ENCODE results near the gene BMP7.

Gene BMP7

DNA sequence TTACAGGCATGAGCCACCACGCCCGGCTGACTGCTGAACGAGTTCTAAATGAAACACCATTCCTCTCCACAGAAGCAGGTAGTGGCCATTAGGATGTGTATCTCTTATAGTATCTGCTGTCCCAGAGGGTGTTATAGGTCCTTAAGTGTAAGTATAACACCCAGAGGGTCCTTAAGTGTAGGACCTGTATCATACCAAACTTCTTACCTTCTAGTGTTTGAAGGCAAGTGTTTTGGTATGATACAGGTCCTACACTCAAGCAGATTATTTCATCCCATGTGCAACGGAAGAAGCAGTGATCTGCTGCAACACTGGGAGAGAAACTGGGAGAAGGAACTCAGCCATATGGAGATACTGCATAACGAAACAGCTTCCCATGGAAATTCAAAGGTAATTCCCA, 17.4 kb downstream of the BMP7 start:
- WGBS (ENCODE audit: insufficient coverage, insufficient read length): no CpG with 5 or more reads among the region's 5 CpGs
- Histone ChIP-seq H3K4me3 (ENCODE audit: low read length) (no peak overlapping the region), H3K4me1 (ENCODE audit: control insufficient read depth, insufficient read depth, low read length) (peaks cover 4% of the 10 kb centered on the region), H3K27ac (ENCODE audit: low read length) (no peak overlapping the region), H3K9me3 (ENCODE audit: control insufficient read depth, insufficient read depth, low read length) (no peaks in the 10 kb centered on the region), H3K27me3 (ENCODE audit: control insufficient read depth, insufficient read depth, low read length) (no peaks in the 10 kb centered on the region), H3K36me3 (ENCODE audit: control insufficient read depth, insufficient read depth, low read length) (no peaks in the 10 kb centered on the region)
- no peak for DNase-seq (ENCODE audit: low read depth, low spot score)

DNA sequence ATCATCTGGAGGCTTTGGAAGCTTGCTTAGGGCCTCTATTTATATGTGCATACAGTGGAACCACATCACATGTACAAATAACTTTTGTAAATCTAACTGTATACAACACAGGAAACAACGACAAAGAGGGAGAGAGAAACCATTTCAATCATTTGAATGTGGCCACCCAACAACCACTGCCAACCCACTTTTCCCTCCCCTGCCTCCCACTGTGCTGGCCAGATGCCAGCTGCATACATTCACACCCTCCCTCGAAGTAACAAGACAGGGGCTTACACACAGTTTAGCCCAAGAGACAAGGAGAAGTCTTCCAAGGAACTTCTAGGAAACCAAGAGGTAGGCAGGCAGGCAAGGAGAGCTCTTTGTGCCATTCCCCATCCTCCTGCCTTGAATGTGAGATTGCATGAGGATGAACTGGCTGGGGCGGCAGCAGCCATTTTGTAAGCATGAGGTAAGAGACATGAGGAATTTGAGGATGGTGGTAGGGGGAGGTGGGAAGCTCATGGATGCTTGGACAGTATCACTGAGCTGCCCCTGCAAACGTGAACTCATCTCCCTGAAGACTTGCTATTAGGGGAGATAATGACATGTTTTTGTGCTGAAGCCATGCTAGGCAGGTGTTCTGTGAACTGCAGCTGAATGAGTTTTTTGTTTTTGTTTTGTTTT, 18.2 kb downstream of the BMP7 start:
- no peaks in the 10 kb centered on the region for H3K36me3 ChIP-seq (ENCODE audit: control insufficient read depth, insufficient read depth, low read length)
- H3K27me3 ChIP-seq (ENCODE audit: control insufficient read depth, insufficient read depth, low read length): no peaks in the 10 kb centered on the region
- H3K4me3 ChIP-seq (ENCODE audit: low read length): no peak overlapping the region
- H3K27ac ChIP-seq (ENCODE audit: low read length): no peak overlapping the region
- DNase-seq (ENCODE audit: low read depth, low spot score): no peak
- no peaks in the 10 kb centered on the region for H3K9me3 ChIP-seq (ENCODE audit: control insufficient read depth, insufficient read depth, low read length)
- no CpG with 5 or more reads among the region's 4 CpGs for WGBS (ENCODE audit: insufficient coverage, insufficient read length)
- peaks cover 4% of the 10 kb centered on the region for H3K4me1 ChIP-seq (ENCODE audit: control insufficient read depth, insufficient read depth, low read length)

DNA sequence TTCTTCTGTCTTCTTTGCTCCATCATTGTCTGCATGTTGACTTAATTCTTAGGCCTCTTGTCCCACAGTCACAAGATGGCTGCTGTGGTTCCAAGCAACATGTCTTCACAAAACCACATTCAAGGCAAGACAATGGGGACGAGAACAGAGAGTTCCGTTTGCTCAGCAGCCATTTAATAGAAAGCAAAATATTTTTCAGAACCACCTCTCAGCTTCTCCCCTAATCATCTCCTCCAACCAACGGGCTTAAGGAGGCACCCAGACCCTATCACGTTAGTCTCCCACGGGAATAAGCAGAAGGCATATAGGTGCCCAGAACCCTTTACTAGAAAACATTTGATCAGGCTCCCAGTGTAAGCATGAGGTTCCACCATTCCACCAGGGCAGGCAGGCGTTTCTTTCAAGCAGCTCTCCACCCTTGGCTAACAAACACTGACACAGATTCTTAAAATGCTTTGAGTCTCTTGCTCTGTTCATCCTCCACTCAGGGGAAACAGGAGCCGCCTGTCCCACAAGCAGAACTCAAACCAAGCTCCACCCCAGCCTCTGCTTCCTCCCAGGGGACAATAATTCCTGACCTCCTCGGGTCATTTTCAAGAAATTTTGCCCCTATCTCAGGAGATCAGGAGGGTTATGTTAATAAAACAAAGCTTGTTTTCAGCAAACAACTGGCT, 19.0 kb downstream of the BMP7 start:
- no peaks in the 10 kb centered on the region for H3K27me3 ChIP-seq (ENCODE audit: control insufficient read depth, insufficient read depth, low read length)
- H3K4me1 ChIP-seq (ENCODE audit: control insufficient read depth, insufficient read depth, low read length): peaks cover 2% of the 10 kb centered on the region
- no peak for DNase-seq (ENCODE audit: low read depth, low spot score)
- H3K36me3 ChIP-seq (ENCODE audit: control insufficient read depth, insufficient read depth, low read length): no peaks in the 10 kb centered on the region
- no peaks in the 10 kb centered on the region for H3K9me3 ChIP-seq (ENCODE audit: control insufficient read depth, insufficient read depth, low read length)
- no peak overlapping the region for H3K27ac ChIP-seq (ENCODE audit: low read length)
- WGBS (ENCODE audit: insufficient coverage, insufficient read length): no CpG with 5 or more reads among the region's 8 CpGs
- no peak overlapping the region for H3K4me3 ChIP-seq (ENCODE audit: low read length)

DNA sequence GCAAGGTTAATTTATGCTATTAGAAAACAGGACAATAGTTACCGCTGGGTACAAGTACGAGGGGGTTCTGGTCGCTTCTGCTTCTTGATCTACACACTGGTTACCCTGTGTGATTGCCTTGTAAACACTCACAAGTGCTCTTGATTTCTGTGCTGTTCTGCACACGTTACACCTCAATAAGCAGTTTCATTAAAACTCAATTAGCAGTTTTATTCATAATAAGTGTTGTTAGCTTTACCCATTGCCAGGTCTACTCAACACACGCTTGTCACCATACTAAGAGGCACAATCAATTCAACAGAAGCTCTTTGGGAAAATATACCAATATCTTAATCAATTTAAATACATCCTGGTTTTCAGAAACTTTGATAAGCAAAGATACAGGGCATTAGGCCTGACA, 20.4 kb downstream of the BMP7 start:
- no CpG with 5 or more reads among the region's 5 CpGs for WGBS (ENCODE audit: insufficient coverage, insufficient read length)
- DNase-seq (ENCODE audit: low read depth, low spot score): no peak
- H3K27me3 ChIP-seq (ENCODE audit: control insufficient read depth, insufficient read depth, low read length): no peaks in the 10 kb centered on the region

DNA sequence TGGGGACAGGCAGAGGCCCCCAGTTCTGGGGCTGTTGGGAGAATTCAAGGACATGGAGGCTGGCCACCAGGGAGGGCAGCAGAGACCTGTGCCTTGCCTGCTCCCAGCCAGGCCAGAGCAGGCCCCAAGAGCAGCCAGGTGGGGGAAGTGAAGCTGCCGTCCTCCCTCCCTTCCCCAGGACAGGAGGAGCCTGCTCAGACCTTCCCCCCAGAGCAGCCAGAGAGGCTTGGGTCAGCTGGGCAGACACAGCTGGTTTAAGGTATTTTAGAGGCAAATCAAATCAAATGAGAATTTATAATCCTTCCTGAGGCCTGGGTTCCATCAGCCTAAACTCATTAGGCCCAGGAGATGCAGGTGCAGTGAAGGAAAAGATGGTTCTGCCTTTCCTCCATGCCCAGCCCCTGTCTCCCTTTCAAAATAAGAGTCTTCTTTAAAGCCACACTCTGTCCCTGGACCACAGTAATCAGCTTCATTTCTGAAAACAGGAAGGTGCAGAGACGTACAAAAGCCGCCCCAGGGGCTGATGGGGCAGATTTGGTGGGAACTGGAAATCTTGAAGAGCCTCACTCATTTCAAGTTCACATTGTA, 21.7 kb downstream of the BMP7 start:
- no peak overlapping the region for H3K4me3 ChIP-seq (ENCODE audit: low read length)
- no peaks in the 10 kb centered on the region for H3K36me3 ChIP-seq (ENCODE audit: control insufficient read depth, insufficient read depth, low read length)
- no peaks in the 10 kb centered on the region for H3K4me1 ChIP-seq (ENCODE audit: control insufficient read depth, insufficient read depth, low read length)
- H3K27ac ChIP-seq (ENCODE audit: low read length): no peak overlapping the region
- H3K9me3 ChIP-seq (ENCODE audit: control insufficient read depth, insufficient read depth, low read length): no peaks in the 10 kb centered on the region
- no CpG with 5 or more reads among the region's 3 CpGs for WGBS (ENCODE audit: insufficient coverage, insufficient read length)
- DNase-seq (ENCODE audit: low read depth, low spot score): no peak
- H3K27me3 ChIP-seq (ENCODE audit: control insufficient read depth, insufficient read depth, low read length): no peaks in the 10 kb centered on the region

More for the DNA sequence above, 20.4 kb downstream of the BMP7 start:
- Histone ChIP-seq H3K9me3 (ENCODE audit: control insufficient read depth, insufficient read depth, low read length) (no peaks in the 10 kb centered on the region), H3K36me3 (ENCODE audit: control insufficient read depth, insufficient read depth, low read length) (no peaks in the 10 kb centered on the region), H3K27ac (ENCODE audit: low read length) (no peak overlapping the region), H3K4me1 (ENCODE audit: control insufficient read depth, insufficient read depth, low read length) (peaks cover 2% of the 10 kb centered on the region; the same call in 1 of the 2 replicates), H3K4me3 (ENCODE audit: low read length) (no peak overlapping the region)

DNA sequence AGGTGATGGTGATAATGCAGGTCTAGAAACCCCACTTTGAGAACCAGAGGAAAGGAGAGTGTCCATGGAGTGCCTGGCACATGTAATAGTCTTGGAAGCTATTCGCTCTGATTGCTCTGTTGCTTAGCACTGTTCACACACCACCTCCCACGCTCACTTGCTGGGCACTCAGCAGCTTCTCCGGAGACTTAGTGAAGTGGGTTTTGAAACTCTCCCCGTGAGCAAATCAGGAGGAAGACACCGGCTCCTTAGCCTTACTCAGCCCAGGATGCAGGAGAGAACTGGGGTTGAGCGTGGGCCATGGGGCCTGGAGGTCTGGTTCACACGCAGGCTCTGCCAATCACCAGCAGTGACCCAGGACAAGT, 22.2 kb downstream of the BMP7 start:
- WGBS (ENCODE audit: insufficient coverage, insufficient read length): no CpG with 5 or more reads among the region's 7 CpGs
- Histone ChIP-seq H3K27ac (ENCODE audit: low read length) (no peak overlapping the region), H3K27me3 (ENCODE audit: control insufficient read depth, insufficient read depth, low read length) (no peaks in the 10 kb centered on the region), H3K4me1 (ENCODE audit: control insufficient read depth, insufficient read depth, low read length) (no peaks in the 10 kb centered on the region), H3K9me3 (ENCODE audit: control insufficient read depth, insufficient read depth, low read length) (no peaks in the 10 kb centered on the region), H3K36me3 (ENCODE audit: control insufficient read depth, insufficient read depth, low read length) (no peaks in the 10 kb centered on the region), H3K4me3 (ENCODE audit: low read length) (no peak overlapping the region)
- DNase-seq (ENCODE audit: low read depth, low spot score): no peak

DNA sequence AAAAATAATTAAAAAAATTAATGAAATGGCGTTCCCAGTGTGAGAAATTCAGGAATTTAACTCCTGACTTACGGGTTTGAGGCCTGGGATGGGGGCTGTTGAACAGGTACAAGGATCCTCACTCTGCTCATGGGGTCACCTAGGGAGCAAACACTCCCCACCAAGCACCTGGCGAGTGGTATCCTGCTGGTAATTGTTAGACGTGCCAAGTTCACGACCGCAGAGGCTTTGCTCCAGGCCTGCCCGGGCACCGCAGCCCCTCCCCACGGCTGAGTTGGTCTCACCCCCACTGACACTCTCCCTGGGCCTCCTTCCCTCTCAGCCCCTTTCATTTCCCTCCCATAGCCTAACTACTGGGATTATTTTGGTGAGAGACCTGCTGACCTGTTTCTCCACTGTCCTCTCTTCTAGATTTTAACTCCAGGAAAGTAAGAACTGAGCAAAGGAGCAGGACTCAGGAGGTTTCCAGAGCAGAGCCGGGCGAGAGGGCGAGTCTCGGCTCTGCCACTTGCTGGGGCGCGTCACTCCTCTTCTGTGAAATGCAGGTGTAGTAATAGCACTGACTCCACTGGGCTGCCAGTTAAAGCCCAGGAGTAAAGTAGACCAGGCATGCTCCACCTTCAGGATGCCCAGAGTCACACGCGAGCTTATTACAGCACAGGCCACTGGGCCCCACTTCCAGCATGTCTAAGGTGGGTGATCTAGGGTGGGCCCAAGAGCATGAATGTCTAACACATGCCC, 22.8 kb downstream of the BMP7 start:
- DNase-seq (ENCODE audit: low read depth, low spot score): no peak
- no peaks in the 10 kb centered on the region for H3K9me3 ChIP-seq (ENCODE audit: control insufficient read depth, insufficient read depth, low read length)
- no peak overlapping the region for H3K4me3 ChIP-seq (ENCODE audit: low read length)
- no peaks in the 10 kb centered on the region for H3K4me1 ChIP-seq (ENCODE audit: control insufficient read depth, insufficient read depth, low read length)
- no peaks in the 10 kb centered on the region for H3K27me3 ChIP-seq (ENCODE audit: control insufficient read depth, insufficient read depth, low read length)
- WGBS (ENCODE audit: insufficient coverage, insufficient read length): no CpG with 5 or more reads among the region's 17 CpGs
- no peaks in the 10 kb centered on the region for H3K36me3 ChIP-seq (ENCODE audit: control insufficient read depth, insufficient read depth, low read length)
- H3K27ac ChIP-seq (ENCODE audit: low read length): no peak overlapping the region

DNA sequence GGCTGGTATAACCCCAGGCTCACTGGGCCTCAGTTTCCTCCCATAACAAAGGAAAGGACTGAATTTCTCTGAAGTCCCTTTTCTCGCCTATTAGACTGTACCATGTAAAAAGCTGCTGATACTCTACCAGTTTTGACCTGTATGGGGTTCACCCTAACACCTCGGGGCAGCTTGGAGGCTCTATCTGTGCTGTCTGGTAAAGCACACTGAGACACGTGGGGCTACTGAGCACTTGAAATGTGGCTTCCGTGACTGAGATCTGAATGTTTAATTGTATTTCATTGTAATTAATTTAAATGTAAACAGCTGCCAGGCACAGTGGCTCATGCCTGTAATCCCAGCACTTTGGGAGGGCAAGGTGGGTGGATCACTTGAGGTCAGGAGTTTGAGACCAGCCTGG, 24.0 kb downstream of the BMP7 start:
- no peak for DNase-seq (ENCODE audit: low read depth, low spot score)
- Histone ChIP-seq H3K9me3 (ENCODE audit: control insufficient read depth, insufficient read depth, low read length) (no peaks in the 10 kb centered on the region), H3K4me1 (ENCODE audit: control insufficient read depth, insufficient read depth, low read length) (no peaks in the 10 kb centered on the region), H3K36me3 (ENCODE audit: control insufficient read depth, insufficient read depth, low read length) (no peaks in the 10 kb centered on the region), H3K27me3 (ENCODE audit: control insufficient read depth, insufficient read depth, low read length) (no peaks in the 10 kb centered on the region), H3K27ac (ENCODE audit: low read length) (no peak overlapping the region), H3K4me3 (ENCODE audit: low read length) (no peak overlapping the region)
- WGBS (ENCODE audit: insufficient coverage, insufficient read length): no CpG with 5 or more reads among the region's 4 CpGs

DNA sequence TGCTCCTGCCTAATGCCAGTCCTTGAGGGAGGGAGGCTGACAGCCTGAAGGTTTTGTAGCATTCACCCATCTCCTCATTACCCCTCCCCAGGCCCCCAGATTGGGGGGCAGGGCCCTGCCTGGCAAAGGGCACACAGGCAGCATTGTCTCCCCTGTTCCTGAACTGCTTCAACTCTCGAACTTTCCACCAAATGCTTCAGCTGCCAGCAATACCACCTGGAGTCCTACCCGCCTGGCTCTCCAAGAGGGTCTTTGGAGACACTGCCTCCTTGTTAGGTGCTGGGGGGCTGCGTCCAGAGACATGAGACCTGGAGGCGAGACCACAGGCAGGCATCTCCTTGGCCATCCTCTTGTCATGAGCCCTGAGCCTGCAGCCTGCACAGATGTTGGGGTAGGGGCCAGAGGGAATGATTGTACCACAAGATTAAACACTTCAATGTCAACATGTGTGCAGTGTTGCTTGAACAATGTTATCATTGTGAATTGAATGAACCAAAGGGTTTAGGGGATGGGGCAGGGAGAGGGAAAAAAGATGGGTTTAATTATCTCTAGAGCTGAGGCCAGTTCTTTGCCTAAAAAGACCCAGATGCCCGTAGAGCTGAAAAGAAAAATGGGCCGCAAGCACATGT, 25.0 kb downstream of the BMP7 start:
- DNase-seq (ENCODE audit: low read depth, low spot score): no peak
- no CpG with 5 or more reads among the region's 6 CpGs for WGBS (ENCODE audit: insufficient coverage, insufficient read length)

More for the DNA sequence above, 25.0 kb downstream of the BMP7 start:
- H3K36me3 ChIP-seq (ENCODE audit: control insufficient read depth, insufficient read depth, low read length): no peaks in the 10 kb centered on the region
- H3K27ac ChIP-seq (ENCODE audit: low read length): no peak overlapping the region
- no peak overlapping the region for H3K4me3 ChIP-seq (ENCODE audit: low read length)
- H3K4me1 ChIP-seq (ENCODE audit: control insufficient read depth, insufficient read depth, low read length): no peaks in the 10 kb centered on the region
- no peaks in the 10 kb centered on the region for H3K27me3 ChIP-seq (ENCODE audit: control insufficient read depth, insufficient read depth, low read length)
- H3K9me3 ChIP-seq (ENCODE audit: control insufficient read depth, insufficient read depth, low read length): no peaks in the 10 kb centered on the region
